Measurements from ENCODE around the gene MED15.

MED15 gene

GRCh38 chr22:20509344-20510047, 2.1 kb downstream of the MED15 start:
- no peak for DNase-seq (ENCODE audit: extremely low read depth in 1 of 2, low read depth in 1 of 2)

DNA sequence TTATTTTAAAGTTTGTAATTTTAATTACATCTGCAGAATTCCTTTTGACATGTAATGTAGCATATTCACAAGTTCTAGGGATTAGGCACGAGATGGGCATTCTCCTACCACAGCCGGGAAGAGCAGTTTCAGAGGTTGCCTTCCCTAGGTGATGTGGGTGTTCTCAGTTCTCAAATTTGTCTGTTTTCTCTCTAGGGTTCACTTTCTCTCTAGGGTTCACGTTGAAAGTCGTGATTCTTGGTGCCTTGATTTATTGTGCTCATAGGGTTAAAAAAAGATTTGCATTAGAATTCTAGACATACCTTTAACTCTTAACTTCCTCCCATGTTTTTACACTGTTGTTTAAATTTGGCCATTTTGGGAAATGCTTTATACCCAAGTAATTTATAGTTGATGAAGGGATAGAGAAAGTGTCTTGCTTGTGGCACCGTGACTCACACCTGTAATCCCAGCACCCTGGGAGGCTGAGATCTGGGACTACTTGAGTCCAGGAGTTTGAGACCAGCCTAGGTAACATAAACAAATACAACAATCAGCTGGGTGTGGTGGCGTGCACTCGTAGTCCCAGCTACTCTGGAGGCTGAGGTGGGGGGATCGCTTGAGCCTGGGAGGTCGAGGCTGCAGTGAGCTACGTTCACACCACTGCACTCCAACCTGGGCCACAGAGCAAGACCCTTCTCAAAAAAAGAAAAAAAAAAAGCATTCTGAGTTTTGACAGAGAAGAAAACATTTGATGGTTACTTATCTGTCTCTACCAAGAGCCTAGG, 3.6 kb downstream of the MED15 start:
- no peak for DNase-seq (ENCODE audit: extremely low read depth in 1 of 2, low read depth in 1 of 2)

- no peak for DNase-seq (ENCODE audit: extremely low read depth in 1 of 2, low read depth in 1 of 2)
Observed at GRCh38 chr22:20511578-20512229, 4.3 kb downstream of the MED15 start.

DNA sequence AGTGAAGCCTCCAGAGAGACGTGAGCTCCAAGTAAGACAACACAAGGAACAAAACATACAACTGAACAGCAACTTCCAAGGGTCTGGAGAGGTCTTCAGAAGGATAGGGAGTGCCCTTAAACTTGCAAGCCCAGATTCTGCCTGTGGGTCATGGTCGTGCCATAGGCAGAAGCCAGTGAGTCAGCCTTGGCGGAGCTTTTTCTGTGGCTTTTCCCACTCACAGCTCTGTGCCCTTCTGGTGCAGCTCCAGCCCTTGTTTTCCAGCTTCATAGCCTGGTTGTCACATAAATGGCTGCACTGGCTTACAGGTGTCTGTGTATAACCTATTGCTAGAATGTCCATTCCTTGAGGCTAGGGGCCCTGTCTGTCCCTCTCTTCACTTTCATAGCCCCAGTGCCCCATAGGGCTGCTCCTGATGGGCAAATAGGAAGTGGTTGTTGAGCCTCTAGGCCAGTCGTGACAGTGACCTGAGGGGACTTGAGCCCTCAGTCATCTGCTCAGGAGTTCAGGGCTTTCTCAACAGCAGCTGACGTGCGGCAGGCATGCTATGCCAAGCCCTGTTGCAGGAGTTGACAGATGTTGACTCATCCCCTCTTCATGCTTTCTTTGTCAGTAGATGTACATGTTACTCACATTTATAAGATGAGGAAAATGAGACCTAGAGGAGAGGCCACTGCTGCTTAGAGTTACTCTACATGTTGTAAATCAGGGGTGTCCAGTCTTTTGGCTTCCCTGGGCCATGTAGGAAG, 7.4 kb downstream of the MED15 start:
- no peak for DNase-seq (ENCODE audit: extremely low read depth in 1 of 2, low read depth in 1 of 2)

- DNase-seq (ENCODE audit: extremely low read depth in 1 of 2, low read depth in 1 of 2), result no peak
Observed at GRCh38 chr22:20516399-20516798, 9.0 kb downstream of the MED15 start.

- DNase-seq (ENCODE audit: extremely low read depth in 1 of 2, low read depth in 1 of 2), result no peak
Observed at GRCh38 chr22:20517422-20517821, 10.0 kb downstream of the MED15 start.

DNA sequence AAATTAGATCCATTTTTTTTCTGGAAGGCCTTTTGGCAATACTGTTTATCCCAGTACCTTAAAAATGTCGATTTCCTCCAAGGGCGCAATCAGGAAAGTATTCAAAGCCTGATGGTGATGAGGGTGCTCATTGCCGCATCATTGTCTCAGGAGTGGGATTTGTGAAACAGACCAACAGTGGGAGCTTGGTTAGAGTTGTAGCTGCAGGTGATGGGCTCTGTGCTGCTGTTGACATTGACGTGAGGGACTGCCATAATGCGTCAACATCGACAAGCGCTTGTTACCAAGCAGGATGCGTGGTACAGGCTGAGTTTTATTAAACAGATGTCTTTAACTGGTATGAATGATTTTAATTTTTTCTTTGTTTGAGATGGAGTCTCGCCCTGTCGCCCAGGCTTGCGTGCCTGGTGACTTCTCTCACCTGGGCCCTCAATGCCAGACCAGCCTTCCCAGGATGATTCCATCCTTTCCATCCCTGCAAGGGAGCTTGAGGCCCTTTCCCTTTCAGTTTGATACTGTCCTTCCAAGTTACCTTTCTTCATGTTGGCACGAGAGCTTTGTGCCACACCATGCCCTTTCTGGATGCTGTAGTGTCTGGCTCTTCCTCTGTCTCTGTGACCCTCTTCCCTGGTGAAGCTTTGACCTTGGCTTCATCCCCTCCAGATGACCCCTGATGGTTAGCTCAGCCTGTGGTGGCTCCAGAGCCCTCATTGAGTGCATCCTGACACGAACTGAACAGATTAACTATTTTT, 10.6 kb downstream of the MED15 start:
- no peak for DNase-seq (ENCODE audit: extremely low read depth in 1 of 2, low read depth in 1 of 2)

DNA sequence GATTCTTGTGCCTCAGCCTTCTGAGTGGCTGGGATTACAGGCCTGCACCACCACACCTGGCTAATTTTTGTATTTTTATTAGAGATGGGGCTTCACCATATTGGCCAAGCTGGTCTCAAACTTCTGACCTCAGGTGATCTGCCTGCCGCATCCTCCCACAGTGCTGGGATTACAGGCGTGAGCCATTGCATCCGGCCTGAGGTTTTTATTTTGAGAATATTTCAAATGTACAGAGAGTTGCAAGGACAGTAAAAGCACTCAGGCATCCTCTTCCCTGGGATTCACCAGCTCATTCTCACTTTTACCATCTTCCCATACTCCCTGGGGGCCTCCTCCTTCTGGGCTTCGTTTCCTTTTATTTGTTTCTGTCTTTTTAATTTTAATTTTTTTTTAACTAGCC, 12.1 kb downstream of the MED15 start:
- no peak for DNase-seq (ENCODE audit: extremely low read depth in 1 of 2, low read depth in 1 of 2)

DNA sequence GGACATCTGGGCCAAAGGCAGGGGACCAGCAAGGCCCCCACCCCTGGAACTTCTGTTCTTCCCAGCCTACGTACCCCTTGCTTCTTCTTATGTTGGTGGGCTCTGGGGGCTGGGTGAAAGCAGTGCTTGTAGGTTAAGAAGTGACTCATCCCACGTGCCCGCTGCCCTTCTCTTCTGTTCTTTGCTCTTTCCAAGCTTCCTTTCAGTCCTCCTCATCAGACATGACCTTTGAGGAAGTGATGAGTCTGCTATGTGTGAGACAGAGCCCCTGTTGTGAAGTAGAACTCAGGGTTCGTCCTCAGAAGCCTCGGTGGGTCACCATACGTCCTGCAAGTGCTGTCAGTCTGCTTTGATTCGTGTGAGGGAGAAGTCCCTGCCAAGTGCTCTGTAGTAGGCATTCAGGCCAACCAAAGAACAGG, 12.7 kb downstream of the MED15 start:
- DNase-seq (ENCODE audit: extremely low read depth in 1 of 2, low read depth in 1 of 2), result no peak

- DNase-seq (ENCODE audit: extremely low read depth in 1 of 2, low read depth in 1 of 2), result no peak
Observed at GRCh38 chr22:20522134-20523004, 15.0 kb downstream of the MED15 start.

DNA sequence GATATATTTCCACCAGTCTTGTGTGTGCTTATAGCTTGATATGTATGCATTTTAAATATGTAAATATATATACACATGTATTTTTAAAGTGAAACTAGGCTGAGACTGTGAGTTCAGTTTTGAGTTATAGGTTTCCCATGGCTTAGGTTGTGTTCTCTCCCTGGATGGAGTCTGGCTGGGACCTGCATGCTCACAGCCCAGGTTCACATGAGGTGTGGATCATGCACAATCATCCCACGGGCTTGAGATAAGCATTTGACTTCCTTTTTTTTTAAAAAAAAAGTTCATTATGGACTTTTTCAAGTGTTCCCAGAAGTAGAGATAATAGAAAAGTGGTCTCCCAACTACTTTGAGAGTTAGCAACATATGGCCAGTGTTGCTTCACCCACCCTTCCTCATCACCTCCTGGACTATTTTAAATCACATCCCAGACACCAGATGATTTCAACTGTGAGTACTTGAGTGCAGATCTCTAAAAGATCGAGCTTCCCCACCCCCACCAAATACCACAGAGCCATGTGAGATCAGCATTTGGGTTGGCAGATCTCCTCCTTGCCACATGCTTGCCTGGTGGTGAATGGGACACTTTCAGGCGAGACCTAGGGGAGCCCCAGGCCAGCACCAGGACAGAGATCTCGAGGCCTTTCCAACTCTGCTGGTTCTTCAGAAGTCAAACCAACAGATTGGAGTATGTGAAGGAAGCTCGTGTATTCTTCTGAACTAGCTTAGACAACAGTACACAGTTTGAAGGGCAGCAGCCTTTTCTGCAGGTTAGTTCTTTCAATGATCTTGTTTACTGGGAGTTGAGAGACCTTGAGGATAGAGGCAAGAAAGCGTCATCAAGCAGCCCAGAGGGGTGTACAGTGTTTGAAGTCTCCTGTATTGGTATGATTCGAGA, 15.9 kb downstream of the MED15 start:
- DNase-seq (ENCODE audit: extremely low read depth in 1 of 2, low read depth in 1 of 2), result no peak

- DNase-seq (ENCODE audit: extremely low read depth in 1 of 2, low read depth in 1 of 2), result no peak
Observed at GRCh38 chr22:20524004-20524481, 16.6 kb downstream of the MED15 start.

- no peak for DNase-seq (ENCODE audit: extremely low read depth in 1 of 2, low read depth in 1 of 2)
Observed at GRCh38 chr22:20525048-20525447, 17.6 kb downstream of the MED15 start.

GRCh38 chr22:20526305-20526627, 18.9 kb downstream of the MED15 start:
- no peak for DNase-seq (ENCODE audit: extremely low read depth in 1 of 2, low read depth in 1 of 2)

DNA sequence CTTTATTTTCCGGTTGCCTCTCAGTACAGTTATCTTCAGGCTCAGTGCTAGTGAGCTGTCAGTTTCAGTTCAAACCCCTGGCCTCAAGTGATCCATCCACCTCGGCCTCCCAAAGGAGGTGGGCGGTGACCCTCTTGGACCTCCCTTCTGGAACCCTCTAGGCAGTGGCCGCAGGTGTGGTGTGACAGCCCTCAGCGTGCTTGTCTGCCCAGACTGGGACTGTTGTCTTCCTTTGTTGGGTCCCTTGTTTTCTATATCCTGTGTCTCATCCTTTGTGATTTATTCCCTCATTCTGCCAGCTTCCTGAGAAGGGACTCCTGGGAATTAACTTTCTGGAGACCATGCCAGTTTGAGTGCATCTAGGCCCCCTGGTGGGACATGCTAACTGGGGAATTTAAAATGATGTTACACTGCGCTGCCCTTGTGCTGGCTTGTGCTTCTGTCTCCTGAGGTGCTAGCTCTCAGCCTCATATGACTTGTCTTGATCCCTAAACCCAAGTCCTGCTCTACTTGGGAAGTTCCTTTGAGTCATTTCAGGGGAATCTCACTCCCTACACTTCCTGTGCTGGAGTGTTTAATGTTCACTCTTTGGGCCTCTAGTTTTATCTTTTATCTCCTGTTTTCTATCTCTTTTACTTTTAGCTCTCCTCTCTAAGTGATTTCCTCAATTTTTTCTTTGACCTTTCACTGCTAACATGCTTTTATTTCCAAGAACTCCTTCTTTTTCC, 19.4 kb downstream of the MED15 start:
- DNase-seq (ENCODE audit: extremely low read depth in 1 of 2, low read depth in 1 of 2), result no peak

GRCh38 chr22:20528405-20528978, 21.1 kb downstream of the MED15 start:
- DNase-seq (ENCODE audit: extremely low read depth in 1 of 2, low read depth in 1 of 2), result no peak

- DNase-seq (ENCODE audit: extremely low read depth in 1 of 2, low read depth in 1 of 2), result no peak
Observed at GRCh38 chr22:20530368-20531153, 23.2 kb downstream of the MED15 start.
